Measurements from ENCODE around the gene NOTCH4. TPM values are rescaled to one million over a fixed set of nuclear protein-coding genes. Genes with fewer than 3 reads are reported as not detected.
"Not testable (repeated sequence)": the region's sequence is repeated elsewhere in the genome, so short reads cannot be mapped to it uniquely, and the experiment has no call there.

The NOTCH4 gene
- total and polyA plus RNA-seq, 2 donors (not counting 1 experiment from before 2014, with no cell fraction given), result 0.42 to 0.99 TPM

GRCh38 chr6:32213649-32214048 lies 10.2 kb downstream of the NOTCH4 start:
- Histone ChIP-seq H4K20me1 (ENCODE audit: control insufficient read depth, extremely low read depth, insufficient read depth, low read length) (no peaks in the 10 kb centered on the region), H3K4me2 (ENCODE audit: extremely low read depth, insufficient read depth, low read length) (no peak overlapping the region), H3K27ac (ENCODE audit: insufficient read depth, low read length) (no peak overlapping the region), H3K36me3 (ENCODE audit: control insufficient read depth, insufficient read depth, low read length) (no peaks in the 10 kb centered on the region), H3K4me1 (ENCODE audit: control insufficient read depth, extremely low read depth, insufficient read depth, low read length) (no peaks in the 10 kb centered on the region), H3K9ac (ENCODE audit: insufficient read depth, low read length) (no peak overlapping the region), H3K27me3 (ENCODE audit: control insufficient read depth, insufficient read depth, low read length) (no peaks in the 10 kb centered on the region), H3K79me2 (ENCODE audit: control insufficient read depth, insufficient read depth, low read length) (no peaks in the 10 kb centered on the region), H3K9me3 (ENCODE audit: control insufficient read depth, insufficient read depth, low read depth, low read length) (no peaks in the 10 kb centered on the region), H2AFZ (ENCODE audit: low read length) (no peak overlapping the region), H3K4me3 (replicated peaks in 1 of 4; ENCODE audit: control extremely low read depth in 1 of 4, insufficient read depth in 1 of 4, low read depth in 3 of 4, low read length in 4 of 4) (no peak overlapping the region)
- TF ChIP-seq EZH2 (IDR thresholded peaks at IDR 0.05; ENCODE audit: low read length, missing control alignments), result no peak
- no peak for TF ChIP-seq CTCF (conservative IDR thresholded peaks at IDR 0.05 in 1 of 2, IDR thresholded peaks at IDR 0.05 in 1 of 2; ENCODE audit: low read depth in 1 of 2, low read length in 2 of 2)
- no peak for DNase-seq (ENCODE audit: low read depth in 2 of 2)

GRCh38 chr6:32212076-32212760 lies 11.6 kb downstream of the NOTCH4 start:
- H4K20me1 ChIP-seq (ENCODE audit: control insufficient read depth, extremely low read depth, insufficient read depth, low read length), result no peaks in the 10 kb centered on the region
- DNase-seq (ENCODE audit: low read depth in 2 of 2), result no peak
- no peaks in the 10 kb centered on the region for H3K9me3 ChIP-seq (ENCODE audit: control insufficient read depth, insufficient read depth, low read depth, low read length)
- H3K9ac ChIP-seq (ENCODE audit: insufficient read depth, low read length), result no peak overlapping the region
- no peaks in the 10 kb centered on the region for H3K27me3 ChIP-seq (ENCODE audit: control insufficient read depth, insufficient read depth, low read length)
- no peak overlapping the region for H3K27ac ChIP-seq (ENCODE audit: insufficient read depth, low read length)
- no peak overlapping the region for H3K4me2 ChIP-seq (ENCODE audit: extremely low read depth, insufficient read depth, low read length)
- H3K4me1 ChIP-seq (ENCODE audit: control insufficient read depth, extremely low read depth, insufficient read depth, low read length), result no peaks in the 10 kb centered on the region
- H2AFZ ChIP-seq (ENCODE audit: low read length), result no peak overlapping the region
- no peak for TF ChIP-seq EZH2 (IDR thresholded peaks at IDR 0.05; ENCODE audit: low read length, missing control alignments)
- TF ChIP-seq CTCF (conservative IDR thresholded peaks at IDR 0.05 in 1 of 2, IDR thresholded peaks at IDR 0.05 in 1 of 2; ENCODE audit: low read depth in 1 of 2, low read length in 2 of 2), result no peak
- H3K79me2 ChIP-seq (ENCODE audit: control insufficient read depth, insufficient read depth, low read length), result no peaks in the 10 kb centered on the region
- no peaks in the 10 kb centered on the region for H3K36me3 ChIP-seq (ENCODE audit: control insufficient read depth, insufficient read depth, low read length)
- H3K4me3 ChIP-seq (replicated peaks in 1 of 4; ENCODE audit: control extremely low read depth in 1 of 4, insufficient read depth in 1 of 4, low read depth in 3 of 4, low read length in 4 of 4), result no peak overlapping the region

GRCh38 chr6:32211432-32211831 lies 12.4 kb downstream of the NOTCH4 start:
- not testable (repeated sequence) for H4K20me1 ChIP-seq (ENCODE audit: control insufficient read depth, extremely low read depth, insufficient read depth, low read length); H3K36me3 ChIP-seq (ENCODE audit: control insufficient read depth, insufficient read depth, low read length); H3K4me2 ChIP-seq (ENCODE audit: extremely low read depth, insufficient read depth, low read length); H3K79me2 ChIP-seq (ENCODE audit: control insufficient read depth, insufficient read depth, low read length); H3K4me1 ChIP-seq (ENCODE audit: control insufficient read depth, extremely low read depth, insufficient read depth, low read length); H3K9me3 ChIP-seq (ENCODE audit: control insufficient read depth, insufficient read depth, low read depth, low read length); H3K27me3 ChIP-seq (ENCODE audit: control insufficient read depth, insufficient read depth, low read length); H2AFZ ChIP-seq (ENCODE audit: low read length); H3K9ac ChIP-seq (ENCODE audit: insufficient read depth, low read length); H3K4me3 ChIP-seq (replicated peaks in 1 of 4; ENCODE audit: control extremely low read depth in 1 of 4, insufficient read depth in 1 of 4, low read depth in 3 of 4, low read length in 4 of 4); H3K27ac ChIP-seq (ENCODE audit: insufficient read depth, low read length); DNase-seq (ENCODE audit: low read depth in 2 of 2)
